Vagina (tissue), 2 donors: Measurements from ENCODE around the gene NODAL.

Experiments
- POLR2A ChIP-seq, 2 donors: fragments of 450-650 bp; IDR thresholded peaks; one replicate each; pipeline ENCODE4 v1.6.1; 2017; ENCODE audit warnings: antibody characterized with exemption in 2 of 2, mild to moderate bottlenecking in 2 of 2, moderate library complexity in 2 of 2
- POLR2AphosphoS5 ChIP-seq, 2 donors: sonication (generic); formaldehyde crosslinking; IDR thresholded peaks; one replicate each; pipeline ENCODE4 v1.9.0; 2017; ENCODE audit warnings: antibody characterized with exemption in 2 of 2, mild to moderate bottlenecking in 2 of 2, low read depth in 1 of 2; ENCODE audit not compliant: insufficient read depth in 1 of 2
- TF ChIP-seq, protein P1 (sequence below), 3 experiments: fragments of 450-650 bp in 2 of 3; fragments of 200-600 bp in 1 of 3; sonication (generic) in 1 of 3; IDR thresholded peaks; one replicate each; pipeline ENCODE4 v1.5.1; 2017 to 2019; ENCODE audit warnings: antibody characterized with exemption in 3 of 3, mild to moderate bottlenecking in 2 of 3, moderate library complexity in 2 of 3

DNA sequence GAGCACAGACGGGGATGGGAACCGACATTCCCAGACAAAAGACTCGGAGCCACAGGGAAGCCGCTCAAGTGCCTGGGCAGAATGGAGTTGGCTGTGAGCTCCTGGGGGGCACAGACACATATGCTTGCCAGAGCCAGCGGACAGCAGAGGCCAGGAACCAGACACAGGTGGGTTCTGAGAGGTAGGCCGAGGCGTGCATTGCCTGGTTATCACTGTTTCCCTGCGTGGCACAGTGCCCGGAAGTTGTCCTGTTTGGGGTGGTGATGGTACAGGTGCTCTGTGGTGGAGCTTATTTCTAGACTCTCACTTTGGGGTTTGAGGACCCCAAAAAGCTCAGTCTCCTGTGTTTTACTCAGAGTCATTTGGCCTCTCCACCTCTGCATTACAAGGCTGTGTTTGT is 39.6 kb upstream of the NODAL start:
- TF ChIP-seq, protein P1, sequence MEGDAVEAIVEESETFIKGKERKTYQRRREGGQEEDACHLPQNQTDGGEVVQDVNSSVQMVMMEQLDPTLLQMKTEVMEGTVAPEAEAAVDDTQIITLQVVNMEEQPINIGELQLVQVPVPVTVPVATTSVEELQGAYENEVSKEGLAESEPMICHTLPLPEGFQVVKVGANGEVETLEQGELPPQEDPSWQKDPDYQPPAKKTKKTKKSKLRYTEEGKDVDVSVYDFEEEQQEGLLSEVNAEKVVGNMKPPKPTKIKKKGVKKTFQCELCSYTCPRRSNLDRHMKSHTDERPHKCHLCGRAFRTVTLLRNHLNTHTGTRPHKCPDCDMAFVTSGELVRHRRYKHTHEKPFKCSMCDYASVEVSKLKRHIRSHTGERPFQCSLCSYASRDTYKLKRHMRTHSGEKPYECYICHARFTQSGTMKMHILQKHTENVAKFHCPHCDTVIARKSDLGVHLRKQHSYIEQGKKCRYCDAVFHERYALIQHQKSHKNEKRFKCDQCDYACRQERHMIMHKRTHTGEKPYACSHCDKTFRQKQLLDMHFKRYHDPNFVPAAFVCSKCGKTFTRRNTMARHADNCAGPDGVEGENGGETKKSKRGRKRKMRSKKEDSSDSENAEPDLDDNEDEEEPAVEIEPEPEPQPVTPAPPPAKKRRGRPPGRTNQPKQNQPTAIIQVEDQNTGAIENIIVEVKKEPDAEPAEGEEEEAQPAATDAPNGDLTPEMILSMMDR (IDR thresholded peaks at IDR 0.05) = no peak
- TF ChIP-seq POLR2A (IDR thresholded peaks at IDR 0.05) (no peak), POLR2AphosphoS5 (IDR thresholded peaks at IDR 0.05; ENCODE audit: insufficient read depth in 1 of 2, low read depth in 1 of 2) (no peak)
